Measurements from ENCODE around the gene CACNA1C.

GRCh38 chr12:2242816-2243215 lies 190.0 kb downstream of the CACNA1C start:
- TF ChIP-seq CTCF (conservative IDR thresholded peaks at IDR 0.05 in 1 of 2, IDR thresholded peaks at IDR 0.05 in 1 of 2; ENCODE audit: extremely low read depth in 1 of 2, insufficient read depth in 1 of 2, low read depth in 1 of 2, low read length in 2 of 2) (no peak), EZH2 (IDR thresholded peaks at IDR 0.05; ENCODE audit: borderline replicate concordance, low read length) (no peak)
